NK-92 (cell line): Measurements from ENCODE around the gene SVIL.
"Not testable (repeated sequence)": the region's sequence is repeated elsewhere in the genome, so short reads cannot be mapped to it uniquely, and the experiment has no call there.

ENCODE experiments used
- DNase-seq: peaks from one replicate; lab custom pipeline; 2025; ENCODE audit not compliant: unreplicated experiment; lab: John Stamatoyannopoulos, UW

Gene SVIL

DNA sequence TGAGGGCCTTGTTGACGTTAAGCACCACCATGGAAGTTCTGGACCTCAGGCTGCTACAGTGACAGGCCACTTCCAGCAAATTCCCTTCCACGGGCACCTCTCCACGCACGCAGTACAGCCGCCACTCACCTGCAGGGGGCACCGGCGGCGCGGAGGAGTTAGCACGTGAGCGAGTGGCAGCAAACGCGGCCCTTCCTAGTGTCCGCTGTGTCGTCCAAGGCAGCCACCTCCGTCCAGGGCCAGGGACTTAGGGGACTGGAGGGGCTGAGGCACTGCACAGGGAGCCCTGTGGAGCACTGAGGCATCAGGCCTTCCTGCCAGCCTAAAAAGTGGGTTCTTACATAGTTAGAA, 164.4 kb downstream of the SVIL start:
- DNase-seq: no peak

DNA sequence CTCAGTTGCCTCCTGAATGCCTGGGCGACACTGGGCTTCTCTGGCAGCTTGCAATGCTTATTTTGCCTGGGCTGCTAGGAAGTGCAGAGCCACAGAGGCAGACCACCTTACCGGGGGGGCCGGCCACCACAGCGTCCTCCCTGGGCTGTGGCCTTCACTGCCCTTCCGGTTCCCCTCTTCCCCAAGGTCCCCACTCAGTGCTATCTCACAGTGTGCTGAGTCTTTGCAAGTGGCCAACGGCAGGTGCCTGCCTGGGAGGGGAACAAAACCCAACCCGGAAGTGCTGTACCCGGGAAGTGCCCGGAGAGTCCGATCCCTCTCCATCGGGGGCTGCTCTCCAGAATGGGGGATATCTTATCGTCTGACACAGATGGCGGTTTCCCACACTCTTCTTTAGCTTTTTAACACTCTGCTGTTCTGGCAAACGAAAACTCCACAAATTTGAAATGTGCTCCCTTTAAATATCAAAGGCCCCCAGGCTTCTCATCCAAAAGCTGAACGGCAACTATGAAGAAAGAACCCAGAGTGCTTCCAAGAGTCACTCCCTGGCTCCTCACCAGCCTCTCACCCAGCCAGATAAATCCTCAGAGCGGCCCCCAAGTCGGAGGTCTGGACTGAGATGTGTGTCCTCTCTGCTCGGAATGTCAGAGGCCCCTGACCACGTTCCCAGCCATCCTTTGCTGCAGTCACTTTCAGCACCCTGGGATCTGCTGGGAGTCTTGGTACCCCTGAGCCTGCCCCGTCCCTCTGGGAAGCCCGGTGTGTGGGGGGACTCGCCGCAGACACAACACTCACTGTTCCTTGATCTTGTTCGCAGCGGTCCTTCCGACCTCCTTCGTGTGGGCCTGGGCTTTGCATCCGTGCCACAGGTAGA, 165.1 kb downstream of the SVIL start:
- no peak for DNase-seq

DNA sequence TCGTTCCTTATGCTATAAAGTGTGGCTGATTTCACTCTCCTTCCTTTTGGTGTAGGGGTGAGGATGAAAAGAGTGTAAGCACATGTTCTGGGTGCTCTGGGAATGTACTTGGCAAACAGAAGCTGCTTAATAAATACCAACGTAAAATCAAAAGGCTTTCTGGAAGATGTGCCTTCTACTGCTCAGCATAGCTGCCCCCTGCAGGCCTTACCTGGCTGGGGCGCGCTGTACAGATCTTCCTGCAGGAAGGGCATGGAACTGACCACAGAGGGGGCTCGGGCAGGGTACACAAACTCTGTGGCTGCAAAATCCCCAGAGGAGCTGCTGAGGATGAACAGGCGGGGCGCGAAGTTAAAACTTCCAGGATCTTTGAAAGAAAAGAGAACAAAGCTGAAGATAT, 169.4 kb downstream of the SVIL start:
- no peak for DNase-seq

DNA sequence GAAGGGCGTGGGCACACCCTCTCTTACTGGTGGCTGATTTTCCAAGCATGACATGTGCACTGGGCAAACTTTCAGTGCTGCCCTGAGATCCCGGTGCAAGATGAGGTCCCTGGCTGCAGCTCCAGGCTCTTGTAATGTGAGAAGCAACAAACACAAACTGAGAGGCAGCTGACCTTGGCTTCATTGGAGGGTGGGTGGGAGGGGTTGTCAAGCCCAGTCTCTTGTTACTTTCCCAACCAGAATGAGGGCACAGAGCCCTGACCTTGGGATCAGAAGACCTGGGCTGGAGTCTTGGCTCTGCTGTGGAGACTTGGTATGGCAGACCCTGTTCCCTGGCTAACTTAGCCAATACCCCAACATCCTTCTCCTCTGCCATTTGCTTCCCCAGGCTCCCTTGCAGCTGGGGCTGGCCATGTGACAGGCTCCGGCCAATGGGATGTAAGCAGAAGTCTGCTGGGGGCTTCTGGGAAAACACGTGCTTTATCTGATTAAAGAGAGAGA, 170.1 kb downstream of the SVIL start:
- not testable (repeated sequence) for DNase-seq

DNA sequence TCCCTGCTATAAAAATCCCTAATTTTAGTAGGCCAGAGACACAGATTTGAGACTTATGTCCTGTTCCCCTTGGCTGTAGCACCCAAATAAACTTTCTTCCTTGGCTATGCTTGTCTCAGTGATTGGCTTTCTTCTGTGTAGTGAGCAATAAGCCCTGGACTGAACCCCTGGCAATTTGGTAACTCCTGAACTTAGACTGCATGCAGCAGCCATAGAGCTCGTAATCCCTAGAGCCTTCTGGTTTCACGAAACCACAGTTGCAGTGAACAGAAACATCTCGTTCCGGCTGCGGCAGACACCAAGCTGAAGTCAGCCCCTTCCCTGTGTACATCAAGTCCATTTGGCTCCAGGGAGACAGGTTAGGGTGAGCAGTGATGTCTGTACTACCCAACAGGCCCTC, 173.7 kb downstream of the SVIL start:
- no peak for DNase-seq

DNA sequence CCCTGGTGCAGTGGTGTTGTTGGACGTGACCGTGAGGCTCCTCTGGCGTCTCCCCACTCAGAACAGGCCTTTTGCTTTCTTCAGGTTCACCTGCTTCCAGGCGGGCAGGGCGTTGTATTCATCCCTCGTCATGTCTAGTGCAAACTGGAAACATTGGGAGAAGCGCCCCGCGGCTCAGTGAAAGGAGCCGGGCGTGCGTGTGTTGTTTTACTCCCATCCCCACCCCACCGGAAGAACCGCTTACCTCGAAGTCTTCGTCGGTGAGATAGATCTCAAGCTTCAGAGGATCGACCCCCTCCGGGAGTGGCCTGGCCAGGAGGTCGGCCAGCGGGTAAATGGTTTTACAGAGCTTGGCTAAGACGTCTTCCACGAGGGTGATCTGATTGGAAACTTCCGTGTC, 176.6 kb downstream of the SVIL start:
- not testable (repeated sequence) for DNase-seq

DNA sequence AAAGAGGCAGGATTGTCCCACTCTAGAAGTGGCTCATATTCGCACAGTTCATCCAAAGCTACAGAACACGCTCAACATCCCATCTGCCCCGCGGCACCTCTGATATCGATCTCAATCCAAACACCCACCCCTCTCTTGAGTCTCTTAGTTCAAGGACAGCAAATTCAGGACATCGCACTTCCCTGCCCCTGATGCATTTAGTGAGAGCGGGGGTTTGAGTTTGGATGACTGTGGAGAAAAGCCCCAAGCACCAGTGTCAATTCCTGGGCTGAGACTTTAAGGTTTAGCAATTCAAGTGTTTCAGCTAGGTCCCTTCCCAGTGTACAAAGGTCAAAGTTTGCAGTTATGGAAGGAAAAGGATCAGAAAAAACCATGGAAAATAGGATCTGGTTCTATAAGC, 179.7 kb downstream of the SVIL start:
- DNase-seq: no peak

DNA sequence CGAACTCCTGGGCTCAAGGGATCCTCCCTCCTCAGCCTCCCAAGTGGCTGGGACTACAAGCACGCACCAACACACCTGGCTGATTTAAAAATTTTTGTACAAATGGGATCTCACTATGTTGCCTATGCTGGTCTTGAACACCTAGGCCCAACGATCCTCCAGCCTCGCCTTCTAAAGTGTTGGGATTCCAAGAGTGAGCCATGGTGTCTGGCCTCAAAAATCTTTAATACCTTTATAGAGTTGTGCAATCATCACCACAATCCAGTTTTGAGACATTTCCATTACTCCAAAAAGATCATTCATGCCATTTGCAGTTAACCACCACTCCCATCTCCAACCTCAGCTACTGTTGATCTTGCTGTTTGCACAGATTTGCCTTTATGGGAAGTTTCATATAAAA, 180.5 kb downstream of the SVIL start:
- DNase-seq: no peak

DNA sequence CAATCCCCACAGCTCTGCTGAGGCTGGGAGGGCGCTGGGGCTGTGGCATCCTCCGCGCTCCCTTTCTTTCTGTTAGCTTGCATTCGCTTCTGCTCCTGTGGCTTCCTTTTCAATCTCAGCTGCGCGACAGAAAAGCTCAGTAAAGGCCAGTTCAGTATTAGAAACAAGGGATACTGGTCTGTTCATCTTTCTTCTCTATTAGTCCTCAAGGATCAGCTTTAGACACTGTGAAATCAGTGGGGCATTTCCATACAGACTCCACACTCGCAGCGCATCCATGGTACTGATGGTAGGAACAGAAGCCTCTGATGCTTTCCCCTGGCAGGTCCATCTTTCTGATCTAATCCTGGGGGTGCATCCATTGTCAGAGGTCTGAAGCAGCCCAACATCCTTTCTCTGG, 182.2 kb downstream of the SVIL start:
- DNase-seq: no peak

DNA sequence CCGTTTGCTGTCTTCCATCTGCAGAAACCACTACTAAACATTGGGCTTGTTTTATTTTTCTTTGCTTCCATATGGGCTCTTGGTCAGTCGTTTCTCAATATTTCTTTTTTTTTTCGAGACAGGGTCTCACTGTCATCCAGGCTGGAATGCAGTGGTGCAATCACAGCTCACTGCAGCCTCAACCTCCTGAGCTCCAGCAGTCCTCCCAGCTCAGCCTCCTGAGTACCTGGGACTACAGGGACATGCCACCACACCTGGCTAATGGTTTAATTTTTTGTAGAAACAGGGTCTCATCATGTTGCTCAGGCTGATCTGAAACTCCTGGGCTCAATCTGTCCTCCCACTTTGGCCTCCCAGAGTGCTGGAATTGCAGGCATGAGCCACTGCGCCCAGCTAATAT, 182.8 kb downstream of the SVIL start:
- DNase-seq: no peak

DNA sequence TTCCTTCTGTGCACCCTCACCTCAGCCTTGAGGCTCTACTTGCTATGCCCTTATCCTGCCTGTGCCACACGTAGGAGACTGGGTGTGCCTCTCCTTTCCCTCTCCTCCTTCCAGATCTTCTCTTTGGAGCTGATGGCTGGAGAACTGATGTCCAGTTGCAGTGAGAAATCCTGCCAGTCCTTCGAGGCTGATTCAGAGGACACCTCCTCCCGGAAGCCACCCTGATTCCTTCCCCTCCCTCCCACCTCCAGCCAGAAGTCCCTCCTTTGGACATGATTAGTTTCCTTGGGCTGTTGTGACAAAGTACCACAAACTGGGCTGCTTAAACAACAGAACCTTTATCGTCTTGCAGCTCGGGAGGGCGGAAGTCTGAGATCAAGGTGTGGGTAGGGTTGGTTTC, 184.4 kb downstream of the SVIL start:
- DNase-seq: no peak

DNA sequence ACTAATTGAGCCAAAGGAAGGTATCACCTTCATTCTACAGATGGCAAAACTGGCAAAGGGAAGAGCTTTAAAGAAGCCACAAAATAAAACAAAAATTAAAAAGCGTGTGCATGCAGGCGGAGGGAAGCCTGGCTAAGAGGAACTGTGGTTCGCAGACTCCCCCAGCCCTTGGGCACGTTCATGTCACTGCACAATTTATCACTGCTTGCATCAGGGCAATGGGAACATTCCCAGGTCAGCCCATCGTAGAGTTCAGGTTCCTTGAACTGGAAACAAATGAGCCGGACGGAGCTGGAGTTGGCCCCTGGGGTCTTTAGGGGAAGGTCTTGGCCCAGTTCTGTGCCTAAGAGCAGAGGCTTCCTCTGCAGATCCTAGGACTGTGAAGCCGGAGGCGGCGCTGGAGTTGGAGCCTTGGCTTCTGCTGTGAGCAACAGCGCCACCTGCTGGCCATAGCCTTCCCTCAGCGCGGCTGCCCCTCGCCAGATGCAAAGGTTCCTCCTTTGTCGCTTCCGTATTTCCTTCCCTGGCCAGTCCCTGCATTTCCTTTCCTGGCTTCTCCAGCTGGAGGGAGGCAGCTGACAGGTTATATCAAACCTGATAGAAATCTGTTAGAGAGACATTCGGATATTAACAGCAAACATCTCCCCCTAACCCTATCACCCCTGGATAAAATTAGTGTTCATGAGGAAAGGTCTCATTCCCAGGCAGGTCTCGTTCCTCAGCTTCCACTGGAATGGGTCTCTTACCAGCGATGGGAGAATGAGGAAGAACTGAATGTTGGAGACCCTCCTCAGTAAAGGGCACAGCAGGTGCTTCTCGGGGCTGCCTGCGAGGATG, 185.8 kb downstream of the SVIL start:
- DNase-seq: not testable (repeated sequence)

DNA sequence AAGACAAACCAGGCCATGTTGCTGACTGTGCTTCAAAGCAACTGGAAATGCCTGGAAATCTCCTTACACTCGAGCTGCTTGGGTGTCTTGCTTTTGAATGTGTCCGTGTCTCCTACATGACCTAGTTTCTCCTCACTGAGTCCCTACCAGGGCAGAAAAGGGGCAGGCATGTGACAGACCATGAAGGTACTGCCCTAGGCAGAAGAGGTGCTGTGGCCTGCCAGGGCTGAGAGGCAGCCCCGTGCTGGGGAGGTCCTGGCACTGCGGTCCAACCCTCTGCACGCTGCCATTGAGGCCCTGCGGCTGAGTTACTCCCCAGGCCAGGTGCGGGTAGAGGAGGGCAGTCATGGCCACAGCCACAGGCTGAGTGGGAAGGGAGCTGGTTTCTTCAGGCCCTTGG, 186.6 kb downstream of the SVIL start:
- no peak for DNase-seq

DNA sequence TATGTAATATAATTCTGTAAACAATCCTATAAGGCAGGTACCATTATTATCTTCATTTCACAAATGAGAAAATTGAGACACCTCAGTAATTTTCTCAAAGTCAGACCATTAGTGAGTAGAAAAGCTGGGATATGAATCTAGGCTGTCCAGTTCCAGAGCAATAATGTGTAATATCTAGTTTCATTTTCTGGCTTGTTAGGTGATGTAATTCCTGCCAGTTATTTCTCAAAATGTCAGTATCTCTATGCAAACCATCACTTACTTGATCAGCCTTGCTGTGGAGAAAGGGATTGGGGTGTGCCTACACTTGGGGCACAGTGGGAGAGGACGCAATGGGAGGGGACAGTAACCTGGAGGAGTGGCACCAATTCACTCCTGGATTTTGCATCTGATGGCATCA, 188.4 kb downstream of the SVIL start:
- DNase-seq: no peak

DNA sequence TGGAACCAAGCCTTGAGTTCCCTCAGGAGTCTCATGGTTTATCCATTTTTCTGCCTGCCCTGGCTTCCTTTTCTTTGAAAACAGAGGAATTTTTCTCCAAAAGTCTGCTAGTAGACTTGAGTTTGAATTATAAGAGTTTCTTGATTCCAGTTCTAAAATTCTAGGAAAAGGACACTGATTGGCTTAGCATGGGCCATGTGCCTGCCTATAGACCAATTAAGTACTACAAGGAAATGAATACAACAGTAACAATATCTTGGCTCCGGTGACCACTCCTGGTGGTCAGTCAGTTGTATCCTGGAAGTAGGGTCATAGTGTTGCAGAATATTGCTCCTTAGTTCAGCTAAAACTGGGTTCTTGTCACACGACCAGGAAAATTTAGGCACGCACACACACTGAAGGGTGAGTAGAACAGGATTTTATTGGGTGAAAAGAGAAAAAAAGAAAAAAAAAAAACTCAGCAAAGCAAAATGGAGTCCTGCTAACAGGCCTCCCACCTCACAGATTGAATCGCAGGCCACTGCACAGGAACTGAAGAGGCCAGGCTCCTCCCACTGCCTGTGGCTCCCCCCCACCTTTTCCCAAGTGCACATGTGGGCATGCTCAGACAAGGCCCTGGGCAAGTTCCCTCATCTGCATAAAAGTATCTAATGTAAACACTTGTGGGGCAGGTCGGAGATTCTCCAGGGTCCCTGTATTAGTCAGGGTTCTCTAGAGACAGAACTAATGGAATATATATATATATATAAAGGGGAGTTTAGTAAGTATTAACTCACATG, 190.8 kb downstream of the SVIL start:
- DNase-seq: no peak

DNA sequence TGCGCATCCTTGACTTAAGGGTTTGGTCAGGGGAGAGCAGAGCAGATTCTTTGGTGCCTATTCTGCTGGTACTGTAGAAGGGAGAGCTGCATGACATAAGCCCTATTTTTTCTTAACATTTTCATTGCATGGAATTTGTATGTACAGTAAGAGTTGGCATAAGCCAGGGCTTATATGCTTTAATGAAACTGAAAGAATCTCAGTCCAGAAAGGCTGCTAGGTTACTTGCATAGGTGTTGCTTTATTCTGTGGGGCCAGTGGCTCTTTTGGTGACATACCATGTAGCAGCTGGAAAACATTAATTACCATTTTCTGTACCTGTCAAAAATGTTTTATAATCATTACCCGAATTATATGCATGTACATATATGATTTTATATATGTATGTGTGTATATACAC, 193.8 kb downstream of the SVIL start:
- no peak for DNase-seq

DNA sequence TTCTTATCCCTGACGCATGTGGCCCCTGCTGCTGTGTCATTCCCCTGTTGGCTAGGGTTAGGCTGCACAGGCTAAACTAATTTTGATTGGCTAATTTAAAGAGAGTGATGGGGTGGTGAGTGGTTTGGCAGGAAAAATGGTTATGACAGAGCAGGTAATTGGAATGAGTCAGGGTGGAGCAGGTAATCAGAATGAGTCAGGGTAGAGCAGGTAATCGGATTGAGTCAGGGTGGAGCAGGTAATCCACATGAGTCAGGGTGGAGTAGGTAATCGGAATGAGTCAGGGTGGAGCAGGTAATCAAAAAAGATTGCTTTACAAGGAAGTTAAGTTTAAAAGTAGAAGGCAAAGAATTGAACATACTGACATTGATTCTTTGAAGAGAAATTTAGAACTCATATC, 195.8 kb downstream of the SVIL start:
- not testable (repeated sequence) for DNase-seq

DNA sequence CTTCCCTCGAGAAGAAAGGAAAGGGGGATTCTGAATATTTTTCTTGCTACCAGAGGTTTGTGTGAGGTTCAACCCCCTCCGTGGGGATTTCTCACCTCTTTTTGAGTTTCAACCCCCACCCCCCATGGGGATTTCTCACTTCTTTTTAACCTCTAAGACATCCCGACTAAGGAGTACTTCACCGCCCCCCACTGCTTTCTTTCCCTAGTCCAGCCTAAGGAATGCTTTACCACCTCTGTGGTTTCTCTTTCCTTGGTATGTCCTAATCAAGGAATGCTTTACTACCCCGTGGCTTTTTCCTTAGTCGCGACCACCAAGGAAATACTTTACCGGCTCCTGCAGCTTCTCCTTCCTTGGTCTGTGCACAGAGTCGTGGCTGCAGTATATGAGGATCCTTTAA, 196.5 kb downstream of the SVIL start:
- DNase-seq: no peak

DNA sequence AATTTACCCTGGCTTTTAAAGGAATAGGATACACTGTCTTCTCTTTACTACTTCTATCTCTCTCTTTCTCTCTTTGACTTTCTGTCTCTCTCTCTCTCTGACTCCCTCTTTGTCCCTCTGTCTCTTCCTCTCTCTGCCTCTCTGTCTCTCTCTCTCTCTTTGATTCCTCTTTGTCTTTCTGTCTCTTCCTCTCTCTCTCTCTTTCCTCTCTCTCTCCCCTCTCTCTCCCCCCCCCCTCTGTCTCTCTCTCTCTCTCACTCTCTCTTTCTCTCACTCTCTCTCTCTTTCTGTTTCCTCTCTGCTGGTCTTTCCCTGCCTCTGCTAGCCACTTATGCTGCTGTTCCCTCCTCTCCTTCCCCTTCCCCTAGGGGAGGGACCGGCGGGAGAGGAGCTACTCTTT, 196.9 kb downstream of the SVIL start:
- no peak for DNase-seq

DNA sequence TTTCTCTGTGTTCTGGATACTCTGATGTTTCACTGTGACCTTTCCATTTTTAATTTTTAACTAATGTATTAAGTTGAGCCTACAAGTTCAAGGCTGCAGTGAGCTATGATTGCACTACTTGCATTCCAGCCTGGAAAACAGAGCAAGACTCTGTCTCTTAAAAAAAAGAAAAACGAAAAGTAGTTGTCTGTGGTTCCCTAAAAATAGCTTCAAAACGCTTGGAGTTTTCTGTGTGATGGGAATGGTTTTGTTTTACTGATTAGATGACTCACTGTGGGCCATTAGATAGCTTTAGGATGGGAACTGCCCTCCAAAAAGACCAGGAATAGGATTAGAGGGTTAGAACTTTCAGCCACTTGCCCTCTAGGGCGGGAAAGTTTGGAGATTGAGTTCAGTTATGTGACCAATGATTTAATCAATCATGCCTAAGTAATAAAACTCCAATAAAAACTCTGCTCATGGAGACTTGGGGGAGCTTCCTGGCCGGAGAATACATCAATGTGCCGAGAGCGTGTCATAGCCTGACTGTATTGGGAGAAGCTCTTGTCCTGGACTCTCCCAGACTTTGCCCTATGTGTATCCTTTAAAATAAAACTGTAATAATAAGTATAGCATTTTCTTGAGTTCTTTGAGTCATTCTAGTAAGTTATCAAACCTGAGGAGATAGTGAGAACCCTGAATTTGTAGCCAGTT, 198.8 kb downstream of the SVIL start:
- DNase-seq: no peak

DNA sequence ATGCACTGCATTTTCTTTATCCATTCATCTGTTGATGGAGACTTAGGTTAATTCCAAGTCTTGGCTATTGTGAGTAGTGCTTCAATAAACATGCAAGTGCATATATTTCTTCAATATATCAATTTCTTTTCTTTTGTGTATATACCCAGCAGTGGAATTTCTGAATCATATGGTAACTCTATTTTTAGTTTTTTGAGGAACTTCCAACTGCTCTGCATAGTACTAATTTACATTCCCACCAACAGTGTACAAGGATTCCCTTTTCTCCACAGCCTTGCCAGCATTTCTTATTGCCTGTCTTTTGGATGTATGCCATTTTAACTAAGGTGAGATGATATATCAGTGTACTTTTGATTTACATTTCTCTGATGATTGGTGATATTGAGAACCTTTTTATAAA, 200.7 kb downstream of the SVIL start:
- no peak for DNase-seq
